GM12878 (cell line): ENCODE results near the gene ZNF366. TPM values are rescaled to one million over a fixed set of nuclear protein-coding genes. Genes with fewer than 3 reads are reported as not detected.

Experiments
- ATAC-seq: fragments of 200-7000 bp; cut with Tn5 transposase; 3 replicates; pipeline ENCODE4 v1.9.1; 2020; ENCODE audit warnings: mild to moderate bottlenecking, moderate library complexity
- BruUV-seq: library from RNA; stranded (reverse); fragments of 400-500 nt; replicated peaks from 2 replicates; lab custom pipeline; 2021; lab: Mats Ljungman, UMichigan
- CTCF ChIA-PET: fragments of 300-600 bp; sonication (Branson Sonifier 250); formaldehyde crosslinking; extraction: SDS; loops from one replicate; lab custom pipeline; 2021; ENCODE audit warnings: inconsistent platforms; lab: Yijun Ruan, JAX
- POLR2A ChIA-PET: fragments of 350-600 bp; formaldehyde crosslinking; extraction: SDS; loops from one replicate; lab custom pipeline; 2021; ENCODE audit warnings: inconsistent platforms; lab: Charles Lee
- RAD21 ChIA-PET: fragments of 300-600 bp; sonication (Branson Sonifier 250); formaldehyde crosslinking; loops from one replicate; lab custom pipeline; 2023; ENCODE audit warnings: antibody characterized with exemption; ENCODE audit not compliant: unreplicated experiment; lab: Charles Lee
- SMC1A ChIA-PET: fragments of 300-600 bp; sonication (Branson Sonifier 250); formaldehyde crosslinking; loops from one replicate; lab custom pipeline; 2023; ENCODE audit not compliant: unreplicated experiment, uncharacterized antibody; lab: Charles Lee
- DNase-seq: peaks from one replicate; pipeline ENCODE4 v3.0.0-alpha.2; 2011; ENCODE audit warnings: low read depth, low spot score
- FAIRE-seq: peaks from 3 replicates; lab custom pipeline; 2011; peaks lifted over from hg19 to GRCh38; lab: Jason Lieb, UNC
- H2AFZ ChIP-seq: 2 replicates; pipeline ENCODE4 v1.6.0; 2011; ENCODE audit warnings: low read depth, low read length, control low read depth; ENCODE audit not compliant: control insufficient read depth
- H3K27ac ChIP-seq: 2 replicates; pipeline ENCODE4 v1.5.1; 2011; ENCODE audit warnings: control low read depth; ENCODE audit not compliant: control insufficient read depth, insufficient read depth
- H3K27me3 ChIP-seq, 2 experiments: replicated peaks in 1 of 2; 2 replicates each; pipeline versions ENCODE4 v1.6.0 to v1.6.1; 2011; ENCODE audit warnings: low read length in 1 of 2; ENCODE audit not compliant: control insufficient read depth in 2 of 2, insufficient read depth in 2 of 2
- H3K36me3 ChIP-seq, 2 experiments: 2 replicates each; pipeline ENCODE4 v1.5.1; 2011; ENCODE audit warnings: low read length in 1 of 2; ENCODE audit not compliant: control insufficient read depth in 2 of 2, insufficient read depth in 2 of 2
- H3K4me1 ChIP-seq: 2 replicates; pipeline ENCODE4 v1.6.1; 2011; ENCODE audit warnings: mild to moderate bottlenecking, low read length, moderate library complexity, mixed read lengths; ENCODE audit not compliant: control insufficient read depth, insufficient read depth
- H3K4me2 ChIP-seq: 2 replicates; pipeline ENCODE4 v1.6.0; 2011; ENCODE audit warnings: control low read depth; ENCODE audit not compliant: control insufficient read depth, insufficient read depth
- H3K4me3 ChIP-seq: fragments of 200-600 bp; sonication (generic); 2 replicates; pipeline ENCODE4 v1.5.1; 2016
- H3K79me2 ChIP-seq: 2 replicates; pipeline ENCODE4 v1.6.0; 2011; ENCODE audit warnings: low read length; ENCODE audit not compliant: control insufficient read depth, insufficient read depth
- H3K9ac ChIP-seq: 2 replicates; pipeline ENCODE4 v1.8.0; 2011; ENCODE audit warnings: low read length, control low read depth, mixed read lengths; ENCODE audit not compliant: control insufficient read depth, insufficient read depth
- H3K9me3 ChIP-seq: replicated peaks from 3 replicates; pipeline ENCODE4 v1.5.1; 2011; ENCODE audit warnings: mild to moderate bottlenecking, low read length; ENCODE audit not compliant: control insufficient read depth, insufficient read depth
- H4K20me1 ChIP-seq: 2 replicates; pipeline ENCODE4 v1.6.0; 2011; ENCODE audit not compliant: control insufficient read depth, insufficient read depth
- DPF2 ChIP-seq: fragments of 450-650 bp; IDR thresholded peaks from 2 replicates; pipeline ENCODE4 v1.6.1; 2017; ENCODE audit warnings: mild to moderate bottlenecking
- EGR1 ChIP-seq, 2 experiments: IDR thresholded peaks; 1 replicate in 1 of 2; 2 replicates in 1 of 2; pipeline ENCODE4 v1.6.1; 2011 to 2012; ENCODE audit warnings: low read depth in 2 of 2, low read length in 2 of 2, borderline replicate concordance in 1 of 2, mild to moderate bottlenecking in 1 of 2, moderate library complexity in 1 of 2
- EZH2 ChIP-seq: IDR thresholded peaks from 2 replicates; pipeline ENCODE4 v1.6.1; 2012; ENCODE audit warnings: low read depth, mild to moderate bottlenecking, control low read depth, inconsistent platforms, low read length, borderline replicate concordance; ENCODE audit not compliant: control insufficient read depth
- IKZF2 ChIP-seq, 2 experiments: fragments of 450-650 bp; IDR thresholded peaks; 2 replicates each; pipeline ENCODE4 v1.6.1; 2017; ENCODE audit warnings: mild to moderate bottlenecking in 2 of 2, moderate library complexity in 2 of 2
- IRF4 ChIP-seq: IDR thresholded peaks from 2 replicates; pipeline ENCODE4 v1.6.1; 2011; ENCODE audit warnings: low read depth, low read length
- IRF5 ChIP-seq: fragments of 450-650 bp; IDR thresholded peaks from 2 replicates; pipeline ENCODE4 v1.6.1; 2017; ENCODE audit warnings: borderline replicate concordance
- KLF5 ChIP-seq: fragments of 450-650 bp; IDR thresholded peaks from 2 replicates; pipeline ENCODE4 v1.6.1; 2014; ENCODE audit warnings: mild to moderate bottlenecking; ENCODE audit not compliant: partially characterized antibody
- MTA3 ChIP-seq: IDR thresholded peaks from 2 replicates; pipeline ENCODE4 v1.6.1; 2012; ENCODE audit warnings: low read length, inconsistent platforms, borderline replicate concordance
- PAX8 ChIP-seq: fragments of 450-650 bp; IDR thresholded peaks from 2 replicates; pipeline ENCODE4 v1.6.1; 2017; ENCODE audit warnings: mild to moderate bottlenecking, moderate library complexity
- PKNOX1 ChIP-seq: fragments of 450-650 bp; IDR thresholded peaks from 2 replicates; pipeline ENCODE4 v1.6.1; 2016; ENCODE audit warnings: mild to moderate bottlenecking
- POLR2AphosphoS2 ChIP-seq: IDR thresholded peaks from 2 replicates; pipeline ENCODE4 v1.6.1; 2011; ENCODE audit warnings: low read depth, mild to moderate bottlenecking, low read length, improper control_type of control experiment, moderate library complexity
- RBBP5 ChIP-seq: fragments of 200-600 bp; sonication (generic); conservative IDR thresholded peaks from 2 replicates; pipeline ENCODE4 v1.6.1; 2016
- RELB ChIP-seq: fragments of 450-650 bp; IDR thresholded peaks from 2 replicates; pipeline ENCODE4 v1.6.1; 2017; ENCODE audit warnings: low read depth, mild to moderate bottlenecking, moderate library complexity
- WRNIP1 ChIP-seq: IDR thresholded peaks from 2 replicates; pipeline ENCODE4 v1.6.1; 2011; ENCODE audit warnings: low read depth, low read length, improper control_type of control experiment, borderline replicate concordance
- YBX1 ChIP-seq: fragments of 450-650 bp; IDR thresholded peaks from 2 replicates; pipeline ENCODE4 v1.6.1; 2016; ENCODE audit warnings: antibody characterized with exemption
- ZBTB40 ChIP-seq: fragments of 450-650 bp; IDR thresholded peaks from 2 replicates; pipeline ENCODE4 v1.6.1; 2016; ENCODE audit warnings: mild to moderate bottlenecking, moderate library complexity, borderline replicate concordance
- ZSCAN29 ChIP-seq: fragments of 450-650 bp; IDR thresholded peaks from 2 replicates; pipeline ENCODE4 v1.6.1; 2017; ENCODE audit warnings: mild to moderate bottlenecking, moderate library complexity
- WGBS: methylation state at CpG from one replicate; pipeline ENCODE4 v1.1.6; 2016; ENCODE audit warnings: low lambda C conversion rate; ENCODE audit not compliant: insufficient replicate concordance, insufficient coverage; ENCODE audit errors: missing lambda C conversion rate; 5-methylcytosine and 5-hydroxymethylcytosine counted together
- in situ Hi-C: fragments of 300-500 bp; cut with MboI; formaldehyde crosslinking; loops from 9 replicates; pipeline ENCODE4 v1.14.3; 2018; ENCODE audit warnings: mixed read lengths
- intact Hi-C: fragments of 100-400 bp; cut with micrococcal nuclease; formaldehyde crosslinking; loops from one replicate; pipeline ENCODE4 v1.14.2; 2022; ENCODE audit not compliant: unreplicated experiment
- polyA plus RNA-seq, 11 experiments: library from polyadenylated mRNA; depleted of rRNA in 4 of 11; unstranded in 6 of 11; stranded (reverse) in 5 of 11; fragments of >200 nt; fragmentation: Nextera tagmentation in 4 of 11; fragmentation: Illumina TruSeq in 1 of 11; extraction: Ambion mirVana in 4 of 11; extraction: Trizol in 1 of 11; gene quantifications; 1 replicate in 1 of 11; 2 replicates in 10 of 11; pipeline versions ENCODE4 v1.2.1 to v1.2.3, GENCODE V29; 2011 to 2016; ENCODE audit warnings: inconsistent platforms in 2 of 11, missing spikeins in 2 of 11, low read depth in 1 of 11
- total RNA-seq, 4 experiments: library from RNA; depleted of rRNA in 3 of 4; stranded (reverse); fragments of >200 nt in 3 of 4; fragmentation: Illumina TruSeq in 1 of 4; extraction: Trizol in 1 of 4; gene quantifications; 2 replicates each; pipeline versions ENCODE4 v1.2.1 to v1.2.3, GENCODE V29; 2013 to 2021

ZNF366 gene
- total and polyA plus RNA-seq, 10 of the 15 experiments (the other 5 are each of a cell fraction or from before 2014, with no cell fraction given): 0.01 to 0.18 (median 0.04) TPM; not detected in 6

DNA sequence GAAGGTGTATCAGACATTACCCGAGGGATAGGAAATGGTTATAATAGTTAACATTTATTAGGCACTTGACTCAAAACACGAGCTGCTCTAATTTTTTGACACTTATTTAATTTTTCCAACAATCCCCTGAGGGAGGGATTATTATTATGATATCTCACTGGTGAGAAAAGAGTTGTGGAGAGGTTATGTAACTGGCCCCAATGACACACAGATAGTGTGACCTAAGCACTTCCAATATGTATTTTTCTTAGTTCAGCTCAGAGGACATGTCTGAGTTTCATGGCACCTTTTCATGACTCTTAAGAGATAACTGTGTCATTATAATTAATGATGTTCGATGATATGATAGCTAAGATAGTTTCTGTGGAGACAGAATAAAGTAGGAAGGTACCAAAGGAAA, 100.1 kb downstream of the ZNF366 start:
- Histone ChIP-seq H3K27ac (no peak overlapping the region), H3K27me3 (no peaks in the 10 kb centered on the region), H4K20me1 (no peaks in the 10 kb centered on the region), H3K4me1 (peaks cover 8% of the 10 kb centered on the region; the same call in 1 of the 2 replicates), H3K9ac (no peak overlapping the region), H3K36me3 (no peaks in the 10 kb centered on the region), H3K9me3 (peaks cover 7% of the 10 kb centered on the region), H3K79me2 (no peaks in the 10 kb centered on the region), H3K4me3 (no peak overlapping the region), H3K4me2 (no peak overlapping the region), H2AFZ (no peak overlapping the region)
- no peak for DNase-seq
- intact Hi-C loops: no loop called here
- ChIA-PET SMC1A (interaction anchor here (0.7 to 7.0 kb wide), 5 partner anchors 9 to 117 kb away, joined by 3 to 74 read pairs (median 12); no protein-coding TSS in a partner anchor), RAD21 (interaction anchor here (1.0 to 1.2 kb wide), 3 partner anchors 27 to 117 kb away, joined by 3 to 8 read pairs (median 3); no protein-coding TSS in a partner anchor), POLR2A (interaction anchor here (1.4 kb wide), 1 partner anchor 15 kb away, joined by 3 read pairs; no protein-coding TSS in a partner anchor), CTCF (interaction anchor here (1.1 to 22.6 kb wide), 3 partner anchors 9 to 119 kb away, joined by 3 to 323 read pairs (median 5); no protein-coding TSS in a partner anchor)
- WGBS: 62% methylated on average over 3 of the region's 3 CpGs
- in situ Hi-C loops: no loop called here
- no TSS peak for BruUV-seq
- ATAC-seq: no peak
- no peak for FAIRE-seq
- no peak for TF ChIP-seq ZBTB40
- TF ChIP-seq DPF2: no peak
- no peak for TF ChIP-seq EZH2
- no peak for TF ChIP-seq PAX8
- TF ChIP-seq RBBP5: no peak
- TF ChIP-seq IRF5: no peak
- TF ChIP-seq ZSCAN29: no peak
- TF ChIP-seq MTA3: no peak
- no peak for TF ChIP-seq EGR1 (IDR thresholded peaks at IDR 0.05; ENCODE audit: borderline replicate concordance in 1 of 2, low read depth in 2 of 2, low read length in 2 of 2)
- TF ChIP-seq PKNOX1: no peak
- TF ChIP-seq POLR2AphosphoS2: no peak
- TF ChIP-seq YBX1: no peak
- no peak for TF ChIP-seq IRF4
- no peak for TF ChIP-seq KLF5
- no peak for TF ChIP-seq WRNIP1
- no peak for TF ChIP-seq RELB
- TF ChIP-seq IKZF2 (IDR thresholded peaks at IDR 0.05): no peak
